Panc1 (cell line): Measurements from ENCODE around the gene LNX2. TPM values are rescaled to one million over a fixed set of nuclear protein-coding genes. Genes with fewer than 3 reads are reported as not detected.

Experiments used
- ATAC-seq: fragments of 200-7000 bp; cut with Tn5 transposase; 2 replicates; pipeline ENCODE4 v1.9.1; 2020; ENCODE audit warnings: mild to moderate bottlenecking, moderate library complexity
- BruUV-seq: library from RNA; stranded (reverse); fragments of 400-500 nt; replicated peaks from 2 replicates; lab custom pipeline; 2021; lab: Mats Ljungman, UMichigan
- CTCF ChIA-PET: fragments of 300-600 bp; sonication (Branson Sonifier 250); formaldehyde crosslinking; loops from one replicate; lab custom pipeline; 2022; ENCODE audit warnings: antibody characterized with exemption; lab: Charles Lee
- POLR2A ChIA-PET: fragments of 300-600 bp; sonication (Branson Sonifier 250); formaldehyde crosslinking; loops from one replicate; lab custom pipeline; 2022; ENCODE audit warnings: antibody characterized with exemption; lab: Charles Lee
- DNase-seq: peaks from one replicate; pipeline ENCODE4 v3.0.0-alpha.2; 2010; ENCODE audit warnings: low read depth, low spot score
- H3K27ac ChIP-seq: 2 replicates; pipeline ENCODE4 v1.5.1; 2011; ENCODE audit warnings: mild to moderate bottlenecking, low read length, inconsistent platforms
- H3K27me3 ChIP-seq: fragments of 200-500 bp; sonication (Bioruptor generic); 2 replicates; pipeline ENCODE4 v1.6.0; 2014; ENCODE audit warnings: low read length, inconsistent platforms; ENCODE audit not compliant: control insufficient read depth, insufficient read depth
- H3K36me3 ChIP-seq: fragments of 200-500 bp; sonication (Bioruptor generic); 2 replicates; pipeline ENCODE4 v1.5.1; 2014; ENCODE audit warnings: inconsistent platforms, mild to moderate bottlenecking, low read length, moderate library complexity; ENCODE audit not compliant: control insufficient read depth, insufficient read depth
- H3K4me1 ChIP-seq: 2 replicates; pipeline ENCODE4 v1.5.1; 2011; ENCODE audit warnings: inconsistent platforms, mild to moderate bottlenecking, low read length, moderate library complexity; ENCODE audit not compliant: control insufficient read depth, insufficient read depth
- H3K4me3 ChIP-seq, 2 experiments: 2 replicates each; pipeline ENCODE4 v1.5.1; 2011 to 2012; ENCODE audit warnings: low read depth in 2 of 2, low read length in 2 of 2, mild to moderate bottlenecking in 2 of 2, inconsistent platforms in 1 of 2, moderate library complexity in 1 of 2
- H3K9me3 ChIP-seq: fragments of 200-500 bp; sonication (Bioruptor generic); 2 replicates; pipeline ENCODE4 v1.5.1; 2014; ENCODE audit warnings: low read depth, mild to moderate bottlenecking, inconsistent platforms, low read length, moderate library complexity; ENCODE audit not compliant: control insufficient read depth, insufficient read depth
- CTCF ChIP-seq: fragments of 450-650 bp; IDR thresholded peaks from 2 replicates; pipeline ENCODE4 v1.5.1; 2017; ENCODE audit warnings: mild to moderate bottlenecking
- POLR2AphosphoS5 ChIP-seq: IDR thresholded peaks from 2 replicates; pipeline ENCODE4 v1.6.1; 2012; ENCODE audit warnings: mild to moderate bottlenecking, low read depth, low read length, moderate library complexity
- REST ChIP-seq, 2 experiments: IDR thresholded peaks; 2 replicates each; pipeline ENCODE4 v1.6.1; 2011 to 2012; ENCODE audit warnings: low read depth in 2 of 2, control low read depth in 1 of 2, low read length in 1 of 2, mild to moderate bottlenecking in 1 of 2, moderate library complexity in 1 of 2; ENCODE audit not compliant: insufficient read depth in 1 of 2
- SIN3A ChIP-seq: IDR thresholded peaks from 2 replicates; pipeline ENCODE4 v1.6.1; 2012; ENCODE audit warnings: low read depth, mild to moderate bottlenecking, low read length, moderate library complexity, borderline replicate concordance; ENCODE audit not compliant: insufficient read depth
- TCF7L2 ChIP-seq: IDR thresholded peaks from 2 replicates; pipeline ENCODE4 v1.6.1; 2011; ENCODE audit warnings: mild to moderate bottlenecking, low read depth, low read length, inconsistent platforms
- in situ Hi-C: cut with HindIII; loops from 2 replicates; pipeline ENCODE4 v1.10.0; 2016; ENCODE audit warnings: low sequenced_read_pairs, low pct_unique_long_range_greater_than_20kb
- intact Hi-C: fragments of 100-400 bp; cut with micrococcal nuclease; formaldehyde crosslinking; loops from one replicate; pipeline ENCODE4 v1.10.0; 2022; ENCODE audit not compliant: unreplicated experiment
- total RNA-seq: library from RNA; stranded (reverse); gene quantifications from one replicate; pipeline ENCODE4 v1.2.1, GENCODE V29; 2021; ENCODE audit not compliant: unreplicated experiment

The LNX2 gene
- total RNA-seq, 1 experiment from 2014 or later: 11.6 TPM

GRCh38 chr13:27625839-27626238 lies 5.5 kb upstream of the LNX2 start:
- BruUV-seq: no TSS peak

GRCh38 chr13:27624071-27624470 lies 3.7 kb upstream of the LNX2 start:
- ChIA-PET POLR2A (no interaction called here), CTCF (no interaction called here)
- ATAC-seq: no peak
- DNase-seq: no peak
- H3K4me1 ChIP-seq: peaks cover 17% of the 10 kb centered on the region
- no peak overlapping the region for H3K4me3 ChIP-seq
- no peak overlapping the region for H3K27ac ChIP-seq
- intact Hi-C loops: no loop called here
- H3K36me3 ChIP-seq: peaks cover 12% of the 10 kb centered on the region
- no TSS peak for BruUV-seq
- in situ Hi-C loops: no loop called here
- TF ChIP-seq CTCF (no peak), SIN3A (no peak), REST (IDR thresholded peaks at IDR 0.05; ENCODE audit: insufficient read depth in 1 of 2, low read depth in 2 of 2, low read length in 1 of 2) (no peak), TCF7L2 (no peak), POLR2AphosphoS5 (no peak)
- H3K27me3 ChIP-seq: no peaks in the 10 kb centered on the region
- H3K9me3 ChIP-seq: no peaks in the 10 kb centered on the region

More at GRCh38 chr13:27625839-27626238, 5.5 kb upstream of the LNX2 start:
- intact Hi-C loops: no loop called here
- in situ Hi-C loops: no loop called here
- DNase-seq (no peak), ATAC-seq (no peak)
- POLR2A ChIA-PET: no interaction called here
- TF ChIP-seq CTCF: no peak
- no peak for TF ChIP-seq SIN3A
- TF ChIP-seq POLR2AphosphoS5: no peak
- TF ChIP-seq REST (IDR thresholded peaks at IDR 0.05; ENCODE audit: insufficient read depth in 1 of 2, low read depth in 2 of 2, low read length in 1 of 2): no peak
- TF ChIP-seq TCF7L2: no peak
- H3K4me1 ChIP-seq: peaks cover 16% of the 10 kb centered on the region
- no peak overlapping the region for H3K4me3 ChIP-seq
- CTCF ChIA-PET: no interaction called here
- no peaks in the 10 kb centered on the region for H3K9me3 ChIP-seq
- no peaks in the 10 kb centered on the region for H3K27me3 ChIP-seq
- no peak overlapping the region for H3K27ac ChIP-seq
- peaks cover 12% of the 10 kb centered on the region for H3K36me3 ChIP-seq
